DOHH2 (cell line): Measurements from ENCODE around the gene KLK3.

ENCODE experiments used
- EZH2phosphoT487 ChIP-seq: fragments of 200-600 bp; sonication (generic); IDR thresholded peaks from 2 replicates; pipeline ENCODE4 v1.6.1; 2017; ENCODE audit warnings: borderline replicate concordance, mild to moderate bottlenecking, antibody characterized with exemption, low read length, moderate library complexity, mixed read lengths
- TF ChIP-seq, protein P1 (sequence below): fragments of 200-600 bp; sonication (generic); IDR thresholded peaks from one replicate; pipeline ENCODE4 v1.5.1; 2014; ENCODE audit warnings: antibody characterized with exemption, mild to moderate bottlenecking, low read depth, low read length; ENCODE audit not compliant: poor library complexity, severe bottlenecking

- TF ChIP-seq, protein P1, sequence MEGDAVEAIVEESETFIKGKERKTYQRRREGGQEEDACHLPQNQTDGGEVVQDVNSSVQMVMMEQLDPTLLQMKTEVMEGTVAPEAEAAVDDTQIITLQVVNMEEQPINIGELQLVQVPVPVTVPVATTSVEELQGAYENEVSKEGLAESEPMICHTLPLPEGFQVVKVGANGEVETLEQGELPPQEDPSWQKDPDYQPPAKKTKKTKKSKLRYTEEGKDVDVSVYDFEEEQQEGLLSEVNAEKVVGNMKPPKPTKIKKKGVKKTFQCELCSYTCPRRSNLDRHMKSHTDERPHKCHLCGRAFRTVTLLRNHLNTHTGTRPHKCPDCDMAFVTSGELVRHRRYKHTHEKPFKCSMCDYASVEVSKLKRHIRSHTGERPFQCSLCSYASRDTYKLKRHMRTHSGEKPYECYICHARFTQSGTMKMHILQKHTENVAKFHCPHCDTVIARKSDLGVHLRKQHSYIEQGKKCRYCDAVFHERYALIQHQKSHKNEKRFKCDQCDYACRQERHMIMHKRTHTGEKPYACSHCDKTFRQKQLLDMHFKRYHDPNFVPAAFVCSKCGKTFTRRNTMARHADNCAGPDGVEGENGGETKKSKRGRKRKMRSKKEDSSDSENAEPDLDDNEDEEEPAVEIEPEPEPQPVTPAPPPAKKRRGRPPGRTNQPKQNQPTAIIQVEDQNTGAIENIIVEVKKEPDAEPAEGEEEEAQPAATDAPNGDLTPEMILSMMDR: no peak
- TF ChIP-seq EZH2phosphoT487: no peak
Measured at GRCh38 chr19:50877338-50877737, 22.6 kb downstream of the KLK3 start.
